Left kidney (tissue), 2 donors: ENCODE data around the gene GFI1B. TPM values are rescaled to one million over a fixed set of nuclear protein-coding genes. Genes with fewer than 3 reads are reported as not detected.
"Not testable (repeated sequence)": the region's sequence is repeated elsewhere in the genome, so short reads cannot be mapped to it uniquely, and the experiment has no call there.

Source experiments
- DNase-seq: peaks from one replicate; pipeline ENCODE4 v3.0.0-alpha.2; 2013
- polyA plus RNA-seq: library from polyadenylated mRNA; unstranded; fragments of 120-200 nt; gene quantifications from one replicate; pipeline ENCODE4 v1.2.1, GENCODE V29; 2013; ENCODE audit not compliant: insufficient read length

GFI1B gene
- polyA plus RNA-seq, 1 donor: 0.52 TPM

- DNase-seq: no peak
Measured at GRCh38 chr9:132991351-132992300, 13.1 kb downstream of the GFI1B start.

- no peak for DNase-seq
Measured at GRCh38 chr9:132993511-132993939, 15.0 kb downstream of the GFI1B start.

- DNase-seq: no peak
Measured at GRCh38 chr9:132994410-132995120, 16.1 kb downstream of the GFI1B start.

GRCh38 chr9:132995121-132995420 lies 16.6 kb downstream of the GFI1B start:
- DNase-seq: no peak

GRCh38 chr9:132995879-132996278 lies 17.4 kb downstream of the GFI1B start:
- DNase-seq: no peak

GRCh38 chr9:132996526-132996925 lies 18.0 kb downstream of the GFI1B start:
- DNase-seq: no peak

- DNase-seq: no peak
Measured at GRCh38 chr9:132997591-132997990, 19.1 kb downstream of the GFI1B start.

GRCh38 chr9:132998221-132998620 lies 19.7 kb downstream of the GFI1B start:
- DNase-seq: not testable (repeated sequence)

- no peak for DNase-seq
Measured at GRCh38 chr9:132998831-132999635, 20.5 kb downstream of the GFI1B start.

GRCh38 chr9:133002147-133003070 lies 23.9 kb downstream of the GFI1B start:
- DNase-seq: no peak

GRCh38 chr9:133003071-133003461 lies 24.6 kb downstream of the GFI1B start:
- DNase-seq: no peak

- no peak for DNase-seq
Measured at GRCh38 chr9:133003671-133004090, 25.2 kb downstream of the GFI1B start.

- no peak for DNase-seq
Measured at GRCh38 chr9:133004091-133004998, 25.9 kb downstream of the GFI1B start.

GRCh38 chr9:133004999-133005760 lies 26.7 kb downstream of the GFI1B start:
- no peak for DNase-seq

GRCh38 chr9:133005957-133006356 lies 27.5 kb downstream of the GFI1B start:
- no peak for DNase-seq

GRCh38 chr9:133006731-133007352 lies 28.3 kb downstream of the GFI1B start:
- DNase-seq: no peak

- DNase-seq: no peak
Measured at GRCh38 chr9:133008406-133008805, 29.9 kb downstream of the GFI1B start.

- DNase-seq: no peak
Measured at GRCh38 chr9:133008824-133009223, 30.3 kb downstream of the GFI1B start.
